Mesenchymal stem cell (in vitro differentiated cells and primary cell): ENCODE measurements around the gene KIF18B.

ENCODE experiments used
- DNase-seq: peaks from one replicate; pipeline ENCODE4 v3.0.0-alpha.2; 2013
- H2AFZ ChIP-seq: one replicate; pipeline ENCODE4 v1.6.1; 2013; ENCODE audit warnings: low read depth, mild to moderate bottlenecking, control low read depth, inconsistent platforms, low read length, moderate library complexity
- H2AK5ac ChIP-seq: 2 replicates; pipeline ENCODE4 v1.6.1; 2013; ENCODE audit warnings: low read length, moderate library complexity, mild to moderate bottlenecking, inconsistent platforms; ENCODE audit not compliant: severe bottlenecking
- H2BK120ac ChIP-seq: one replicate; pipeline ENCODE4 v1.6.1; 2013; ENCODE audit warnings: low read depth, mild to moderate bottlenecking, inconsistent platforms, low read length, moderate library complexity
- H2BK12ac ChIP-seq, 2 experiments: one replicate each; pipeline ENCODE4 v1.6.1; 2013; ENCODE audit warnings: inconsistent platforms in 2 of 2, low read length in 2 of 2, mild to moderate bottlenecking in 2 of 2, moderate library complexity in 2 of 2, control low read depth in 1 of 2
- H2BK15ac ChIP-seq: one replicate; pipeline ENCODE4 v1.6.1; 2013; ENCODE audit warnings: mild to moderate bottlenecking, low read depth, inconsistent platforms; ENCODE audit not compliant: poor library complexity, severe bottlenecking
- H2BK5ac ChIP-seq: 2 replicates; pipeline ENCODE4 v1.6.1; 2013; ENCODE audit warnings: low read depth, mild to moderate bottlenecking, low read length, control low read depth, inconsistent platforms; ENCODE audit not compliant: poor library complexity, severe bottlenecking
- H3K14ac ChIP-seq, 2 experiments: one replicate each; pipeline ENCODE4 v1.6.1; 2013; ENCODE audit warnings: inconsistent platforms in 2 of 2, low read length in 2 of 2, control low read depth in 1 of 2, mild to moderate bottlenecking in 1 of 2, moderate library complexity in 1 of 2
- H3K18ac ChIP-seq, 2 experiments: one replicate each; pipeline ENCODE4 v1.6.1; 2013; ENCODE audit warnings: inconsistent platforms in 2 of 2, low read length in 2 of 2, control low read depth in 1 of 2, low read depth in 1 of 2, mild to moderate bottlenecking in 1 of 2
- H3K23ac ChIP-seq, 2 experiments: one replicate each; pipeline ENCODE4 v1.6.1; 2013; ENCODE audit warnings: inconsistent platforms in 2 of 2, low read length in 2 of 2, mild to moderate bottlenecking in 2 of 2, moderate library complexity in 2 of 2, control low read depth in 1 of 2
- H3K27ac ChIP-seq: 2 replicates; pipeline ENCODE4 v1.5.1; 2013; ENCODE audit warnings: mild to moderate bottlenecking, moderate library complexity, low read length, control low read depth, inconsistent platforms; ENCODE audit not compliant: poor library complexity, severe bottlenecking
- H3K27me3 ChIP-seq, 2 experiments: 2 replicates each; pipeline versions ENCODE4 v1.6.1 to v1.7.0; 2013; ENCODE audit warnings: low read length in 2 of 2, mild to moderate bottlenecking in 2 of 2, moderate library complexity in 2 of 2, control low read depth in 1 of 2, inconsistent platforms in 1 of 2; ENCODE audit not compliant: control insufficient read depth in 1 of 2, insufficient read depth in 1 of 2
- H3K36me3 ChIP-seq, 2 experiments: 2 replicates each; pipeline versions ENCODE4 v1.6.1 to v1.7.0; 2013; ENCODE audit warnings: low read length in 2 of 2, control low read depth in 1 of 2, inconsistent platforms in 1 of 2, low read depth in 1 of 2, mild to moderate bottlenecking in 1 of 2; ENCODE audit not compliant: insufficient read depth in 2 of 2, control insufficient read depth in 1 of 2
- H3K4ac ChIP-seq, 2 experiments: one replicate each; pipeline ENCODE4 v1.6.1; 2013; ENCODE audit warnings: inconsistent platforms in 2 of 2, low read length in 2 of 2, mild to moderate bottlenecking in 2 of 2, moderate library complexity in 2 of 2, control low read depth in 1 of 2, low read depth in 1 of 2
- H3K4me1 ChIP-seq: 2 replicates; pipeline ENCODE4 v1.6.1; 2013; ENCODE audit warnings: low read depth, low read length, control low read depth; ENCODE audit not compliant: control insufficient read depth, insufficient read depth
- H3K4me2 ChIP-seq: 2 replicates; pipeline ENCODE4 v1.6.1; 2013; ENCODE audit warnings: low read length, mild to moderate bottlenecking, inconsistent platforms; ENCODE audit not compliant: poor library complexity, severe bottlenecking
- H3K4me3 ChIP-seq, 2 experiments: 2 replicates each; pipeline versions ENCODE4 v1.5.1 to v1.7.0; 2013; ENCODE audit warnings: low read length in 2 of 2, mild to moderate bottlenecking in 2 of 2, control low read depth in 1 of 2, low read depth in 1 of 2; ENCODE audit not compliant: insufficient read depth in 1 of 2
- H3K79me1 ChIP-seq: replicated peaks from 2 replicates; pipeline ENCODE4 v1.6.1; 2013; ENCODE audit warnings: mild to moderate bottlenecking, control low read depth, low read length, inconsistent platforms; ENCODE audit not compliant: poor library complexity, severe bottlenecking
- H3K9ac ChIP-seq: 2 replicates; pipeline ENCODE4 v1.7.0; 2013; ENCODE audit warnings: mild to moderate bottlenecking, low read length, moderate library complexity
- H3K9me3 ChIP-seq: 2 replicates; pipeline ENCODE4 v1.7.0; 2013; ENCODE audit warnings: mild to moderate bottlenecking, low read length; ENCODE audit not compliant: control insufficient read depth
- H4K8ac ChIP-seq: one replicate; pipeline ENCODE4 v1.6.1; 2013; ENCODE audit warnings: inconsistent platforms, mild to moderate bottlenecking, low read length, moderate library complexity
- H4K91ac ChIP-seq: one replicate; pipeline ENCODE4 v1.6.1; 2013; ENCODE audit warnings: mild to moderate bottlenecking, low read length, inconsistent platforms
- WGBS: methylation state at CpG from one replicate; pipeline ENCODE4 v1.1.7; 2013; ENCODE audit warnings: mixed read lengths; 5-methylcytosine and 5-hydroxymethylcytosine counted together

Gene KIF18B

DNA sequence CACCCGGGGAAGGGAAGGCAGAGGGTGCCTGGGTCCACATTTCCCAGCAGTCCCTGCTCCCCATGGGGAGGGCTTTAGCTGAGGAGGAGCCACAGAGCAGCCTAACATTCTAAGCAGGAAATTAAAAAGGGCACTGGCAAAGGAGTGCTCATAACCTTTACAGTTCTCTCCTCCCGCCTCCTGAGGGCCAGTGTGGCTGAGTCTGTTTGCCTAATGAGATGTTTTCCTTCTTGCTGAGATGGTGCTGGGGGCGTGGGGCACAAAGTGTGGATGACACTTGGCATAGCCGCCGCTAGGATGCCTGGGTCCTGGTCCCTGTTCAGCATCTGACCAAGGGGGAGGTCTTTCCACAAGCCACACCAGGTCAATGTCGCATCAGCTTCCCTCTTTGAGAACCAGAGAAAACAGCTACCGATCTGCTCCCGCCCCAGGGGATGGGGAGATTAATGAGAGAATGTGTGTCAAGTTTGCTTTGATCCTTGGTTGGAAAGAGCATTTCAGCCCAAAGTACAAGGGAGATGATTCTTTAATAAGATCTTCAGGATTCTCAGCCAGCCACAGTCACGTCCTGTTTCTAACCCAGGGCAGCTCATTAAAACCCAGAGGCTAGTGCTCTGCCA lies 5.8 kb downstream of the KIF18B start:
- no peak overlapping the region for H3K4me3 ChIP-seq
- 92% methylated on average over 9 of the region's 9 CpGs for WGBS
- H3K14ac ChIP-seq = peak overlapping the region in 1 of 2 experiments; percentile 3

DNA sequence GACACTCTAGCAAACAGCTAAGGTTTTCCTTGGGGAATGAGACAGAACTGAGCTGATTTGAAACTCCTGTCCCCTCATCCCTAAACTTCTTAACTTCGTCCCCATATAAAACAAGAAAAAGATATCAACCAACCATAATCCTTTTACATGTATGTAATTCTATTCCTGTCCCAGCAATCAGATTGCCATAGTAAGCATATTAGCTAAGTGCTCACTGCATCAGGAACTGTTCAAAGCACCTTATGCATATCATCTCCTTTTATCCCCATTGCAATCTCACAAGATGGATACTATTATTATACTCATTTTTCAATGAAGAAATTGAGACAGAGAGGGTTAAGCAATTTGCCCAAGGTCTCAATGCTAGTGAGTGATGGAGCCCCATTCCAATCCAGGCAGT lies 6.8 kb downstream of the KIF18B start:
- 95% methylated on average over 1 of the region's 1 CpG for WGBS

More for the DNA sequence above, 5.8 kb downstream of the KIF18B start:
- no peak overlapping the region for H2BK120ac ChIP-seq
- H2AK5ac ChIP-seq = peak overlapping the region; percentile 80
- H2AFZ ChIP-seq = peak overlapping the region; percentile 39
- H3K36me3 ChIP-seq = no peaks in the 10 kb centered on the region
- no peaks in the 10 kb centered on the region for H3K27me3 ChIP-seq
- H3K23ac ChIP-seq = no peak overlapping the region
- H3K18ac ChIP-seq = peak overlapping the region in 1 of 2 experiments; percentile 72
- H3K4me1 ChIP-seq = peaks cover 8% of the 10 kb centered on the region
- DNase-seq = peak; percentile 15
- peaks cover 9% of the 10 kb centered on the region for H3K79me1 ChIP-seq
- peak overlapping the region in 1 of 2 experiments; percentile 50 for H3K4ac ChIP-seq
- no peak overlapping the region for H3K9ac ChIP-seq
- H2BK5ac ChIP-seq = no peak overlapping the region
- H4K91ac ChIP-seq = no peak overlapping the region
- H2BK15ac ChIP-seq = no peak overlapping the region
- no peak overlapping the region for H3K27ac ChIP-seq
- H2BK12ac ChIP-seq = peak overlapping the region in 1 of 2 experiments; percentile 89
- no peak overlapping the region for H3K4me2 ChIP-seq
- peak overlapping the region; percentile 67 for H4K8ac ChIP-seq
- peaks cover 6% of the 10 kb centered on the region for H3K9me3 ChIP-seq

DNA sequence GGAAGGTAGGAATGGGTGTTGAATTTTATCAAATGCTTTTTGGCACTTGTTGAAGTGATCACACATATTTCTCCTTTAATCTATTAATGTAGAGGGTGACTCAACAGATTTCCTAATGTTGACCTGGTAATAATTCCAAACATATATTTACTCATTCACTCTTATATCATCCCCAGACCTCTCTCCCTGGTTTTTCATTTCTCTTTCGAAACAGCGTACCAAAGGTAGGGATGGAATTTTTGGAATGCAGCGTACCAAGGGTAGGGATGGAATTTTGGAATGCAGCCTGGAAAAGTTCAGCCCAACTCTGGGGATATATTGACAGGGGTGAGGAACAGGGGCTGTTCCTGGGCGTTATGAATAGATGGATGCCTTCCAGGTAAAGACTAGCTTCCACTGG lies 7.3 kb downstream of the KIF18B start:
- WGBS = 79% methylated on average over 4 of the region's 4 CpGs
- no peak overlapping the region for H3K4ac ChIP-seq
- H3K79me1 ChIP-seq = peaks cover 16% of the 10 kb centered on the region
- H2BK12ac ChIP-seq = no peak overlapping the region
- H3K9me3 ChIP-seq = peaks cover 6% of the 10 kb centered on the region
- peaks cover 0 to 6% of the 10 kb centered on the region in 2 experiments for H3K36me3 ChIP-seq
- peaks cover 8% of the 10 kb centered on the region for H3K4me1 ChIP-seq
- no peak overlapping the region for H3K14ac ChIP-seq
- no peak overlapping the region for H3K4me2 ChIP-seq
- H3K9ac ChIP-seq = no peak overlapping the region
- H2BK15ac ChIP-seq = no peak overlapping the region
- no peak overlapping the region for H2AK5ac ChIP-seq
- no peak overlapping the region for H3K23ac ChIP-seq
- no peak overlapping the region for H2BK120ac ChIP-seq
- H3K27ac ChIP-seq = no peak overlapping the region
- H3K4me3 ChIP-seq = no peak overlapping the region
- H2AFZ ChIP-seq = no peak overlapping the region
- no peaks in the 10 kb centered on the region for H3K27me3 ChIP-seq
- H3K18ac ChIP-seq = no peak overlapping the region
- no peak overlapping the region for H4K8ac ChIP-seq
- no peak for DNase-seq
- H2BK5ac ChIP-seq = no peak overlapping the region
- no peak overlapping the region for H4K91ac ChIP-seq

More for the DNA sequence above, 6.8 kb downstream of the KIF18B start:
- Histone ChIP-seq H3K9me3 (peaks cover 6% of the 10 kb centered on the region), H3K36me3 (peaks cover 0 to 5% of the 10 kb centered on the region in 2 experiments), H3K4ac (no peak overlapping the region), H2BK5ac (no peak overlapping the region), H3K79me1 (peaks cover 14% of the 10 kb centered on the region), H2AFZ (no peak overlapping the region), H3K14ac (no peak overlapping the region), H3K4me1 (peaks cover 8% of the 10 kb centered on the region), H3K23ac (no peak overlapping the region), H2BK120ac (no peak overlapping the region), H3K4me2 (no peak overlapping the region), H2AK5ac (no peak overlapping the region), H3K4me3 (no peak overlapping the region), H3K18ac (no peak overlapping the region), H4K91ac (no peak overlapping the region), H3K9ac (no peak overlapping the region), H3K27me3 (no peaks in the 10 kb centered on the region), H2BK15ac (no peak overlapping the region), H2BK12ac (no peak overlapping the region), H3K27ac (no peak overlapping the region), H4K8ac (no peak overlapping the region)
- DNase-seq = no peak

DNA sequence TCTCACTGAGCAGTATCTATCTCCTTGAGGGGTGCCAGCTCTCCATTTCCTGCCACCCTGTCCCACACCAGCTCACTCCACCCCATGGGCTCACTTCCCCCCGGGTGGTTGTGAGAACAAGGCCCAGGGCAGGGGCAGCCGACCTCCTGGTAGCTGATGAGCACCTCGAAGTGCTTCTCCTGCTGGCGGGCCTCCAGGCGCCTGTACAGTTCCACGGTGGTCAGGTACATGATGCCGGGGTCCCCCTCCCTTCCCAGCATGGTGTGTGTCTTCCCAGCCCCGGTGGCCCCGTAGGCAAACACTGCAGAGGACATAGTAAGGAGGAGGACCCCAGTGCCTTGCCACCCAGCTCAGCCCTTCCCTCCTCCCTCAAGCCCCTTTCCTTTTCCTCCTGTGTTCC lies 12.5 kb downstream of the KIF18B start:
- Histone ChIP-seq H2BK5ac (no peak overlapping the region), H3K27me3 (no peaks in the 10 kb centered on the region), H2BK12ac (no peak overlapping the region), H3K18ac (no peak overlapping the region), H4K91ac (no peak overlapping the region), H3K9ac (no peak overlapping the region), H3K4me2 (no peak overlapping the region), H2AK5ac (no peak overlapping the region), H4K8ac (no peak overlapping the region), H3K23ac (no peak overlapping the region), H3K4me1 (no peaks in the 10 kb centered on the region), H3K4ac (no peak overlapping the region), H3K36me3 (peaks cover 4 to 37% of the 10 kb centered on the region in 2 experiments), H3K27ac (no peak overlapping the region), H2AFZ (no peak overlapping the region), H3K9me3 (peaks cover 6% of the 10 kb centered on the region), H2BK15ac (no peak overlapping the region), H2BK120ac (no peak overlapping the region), H3K4me3 (no peak overlapping the region), H3K79me1 (peaks cover 20% of the 10 kb centered on the region), H3K14ac (no peak overlapping the region)
- 96% methylated on average over 9 of the region's 9 CpGs for WGBS
- no peak for DNase-seq
